ENCODE data around the gene UBE2E3.
"Not testable (repeated sequence)": the region's sequence is repeated elsewhere in the genome, so short reads cannot be mapped to it uniquely, and the experiment has no call there.

The UBE2E3 gene

DNA sequence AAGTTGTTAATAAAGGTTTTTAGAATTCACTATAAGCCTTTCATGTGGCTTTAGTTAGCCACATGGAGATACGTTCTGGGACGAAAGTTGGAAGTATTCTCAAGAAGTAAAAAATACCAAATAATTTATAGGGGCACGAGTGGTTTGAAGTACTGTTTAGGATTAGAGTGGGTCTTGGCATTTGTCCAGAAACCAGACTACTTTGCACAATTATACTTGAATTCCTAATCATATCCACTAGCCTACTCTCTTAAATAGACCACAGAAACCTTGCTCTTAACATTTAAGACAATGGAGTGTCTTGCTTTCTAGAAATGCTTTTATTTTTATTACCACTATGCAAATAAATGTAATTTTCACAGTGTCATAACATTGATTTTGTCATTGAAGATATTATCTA, 44.6 kb downstream of the UBE2E3 start:
- no peak for DNase-seq (ENCODE audit: low read depth, low spot score)
- Histone ChIP-seq H3K27me3 (ENCODE audit: control insufficient read depth, insufficient read depth, low read length) (no peaks in the 10 kb centered on the region), H3K9me3 (ENCODE audit: control insufficient read depth, insufficient read depth, low read length) (no peaks in the 10 kb centered on the region), H3K4me3 (ENCODE audit: low read length) (no peak overlapping the region), H3K4me1 (ENCODE audit: control insufficient read depth, insufficient read depth, low read length) (no peaks in the 10 kb centered on the region), H3K27ac (ENCODE audit: low read length) (no peak overlapping the region), H3K36me3 (ENCODE audit: control insufficient read depth, insufficient read depth, low read length) (no peaks in the 10 kb centered on the region)
- no CpG with 5 or more reads among the region's 3 CpGs for WGBS (ENCODE audit: insufficient coverage, insufficient read length)

- H3K4me3 ChIP-seq (ENCODE audit: low read length), result no peak overlapping the region
- no peaks in the 10 kb centered on the region for H3K4me1 ChIP-seq (ENCODE audit: control insufficient read depth, insufficient read depth, low read length)
- no peaks in the 10 kb centered on the region for H3K36me3 ChIP-seq (ENCODE audit: control insufficient read depth, insufficient read depth, low read length)
- no peak for DNase-seq (ENCODE audit: low read depth, low spot score)
- H3K27me3 ChIP-seq (ENCODE audit: control insufficient read depth, insufficient read depth, low read length), result no peaks in the 10 kb centered on the region
- H3K9me3 ChIP-seq (ENCODE audit: control insufficient read depth, insufficient read depth, low read length), result no peaks in the 10 kb centered on the region
- no CpG with 5 or more reads among the region's 2 CpGs for WGBS (ENCODE audit: insufficient coverage, insufficient read length)
- no peak overlapping the region for H3K27ac ChIP-seq (ENCODE audit: low read length)
Observed at GRCh38 chr2:181036445-181036844, 56.0 kb downstream of the UBE2E3 start.

- WGBS (ENCODE audit: insufficient coverage, insufficient read length), result no CpG with 5 or more reads among the region's 4 CpGs
- H3K4me1 ChIP-seq (ENCODE audit: control insufficient read depth, insufficient read depth, low read length), result no peaks in the 10 kb centered on the region
- H3K36me3 ChIP-seq (ENCODE audit: control insufficient read depth, insufficient read depth, low read length), result no peaks in the 10 kb centered on the region
- no peak overlapping the region for H3K4me3 ChIP-seq (ENCODE audit: low read length)
- no peak overlapping the region for H3K27ac ChIP-seq (ENCODE audit: low read length)
- no peaks in the 10 kb centered on the region for H3K27me3 ChIP-seq (ENCODE audit: control insufficient read depth, insufficient read depth, low read length)
- DNase-seq (ENCODE audit: low read depth, low spot score), result no peak
- no peaks in the 10 kb centered on the region for H3K9me3 ChIP-seq (ENCODE audit: control insufficient read depth, insufficient read depth, low read length)
Observed at GRCh38 chr2:181036848-181037603, 56.6 kb downstream of the UBE2E3 start.

GRCh38 chr2:181037922-181038321, 57.5 kb downstream of the UBE2E3 start:
- no peaks in the 10 kb centered on the region for H3K36me3 ChIP-seq (ENCODE audit: control insufficient read depth, insufficient read depth, low read length)
- no CpG with 5 or more reads among the region's 1 CpG for WGBS (ENCODE audit: insufficient coverage, insufficient read length)
- no peaks in the 10 kb centered on the region for H3K27me3 ChIP-seq (ENCODE audit: control insufficient read depth, insufficient read depth, low read length)
- no peak overlapping the region for H3K4me3 ChIP-seq (ENCODE audit: low read length)
- DNase-seq (ENCODE audit: low read depth, low spot score), result no peak
- no peaks in the 10 kb centered on the region for H3K9me3 ChIP-seq (ENCODE audit: control insufficient read depth, insufficient read depth, low read length)
- no peaks in the 10 kb centered on the region for H3K4me1 ChIP-seq (ENCODE audit: control insufficient read depth, insufficient read depth, low read length)
- H3K27ac ChIP-seq (ENCODE audit: low read length), result no peak overlapping the region

DNA sequence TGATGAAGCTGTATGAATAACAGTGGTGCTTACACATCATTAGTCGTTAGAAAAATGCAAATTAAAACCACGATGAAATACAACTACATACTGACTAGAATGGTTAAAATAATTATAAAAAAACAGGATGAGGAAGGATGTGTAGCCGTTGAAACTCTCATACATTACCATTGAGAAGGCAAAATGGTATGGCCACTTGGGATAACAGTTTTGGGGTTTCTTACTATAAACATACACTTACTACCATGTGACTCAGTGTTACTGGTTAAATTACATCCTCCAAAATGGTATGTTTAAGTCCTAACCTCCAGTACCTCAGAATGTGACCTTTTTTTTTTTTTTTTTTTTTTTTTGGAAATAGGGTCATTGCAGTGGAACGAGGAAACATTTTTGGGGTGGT, 58.4 kb downstream of the UBE2E3 start:
- no peaks in the 10 kb centered on the region for H3K36me3 ChIP-seq (ENCODE audit: control insufficient read depth, insufficient read depth, low read length)
- H3K4me3 ChIP-seq (ENCODE audit: low read length), result no peak overlapping the region
- H3K27ac ChIP-seq (ENCODE audit: low read length), result no peak overlapping the region
- DNase-seq (ENCODE audit: low read depth, low spot score), result no peak
- WGBS (ENCODE audit: insufficient coverage, insufficient read length), result no CpG with 5 or more reads among the region's 4 CpGs
- no peaks in the 10 kb centered on the region for H3K9me3 ChIP-seq (ENCODE audit: control insufficient read depth, insufficient read depth, low read length)
- H3K4me1 ChIP-seq (ENCODE audit: control insufficient read depth, insufficient read depth, low read length), result no peaks in the 10 kb centered on the region
- H3K27me3 ChIP-seq (ENCODE audit: control insufficient read depth, insufficient read depth, low read length), result no peaks in the 10 kb centered on the region

DNA sequence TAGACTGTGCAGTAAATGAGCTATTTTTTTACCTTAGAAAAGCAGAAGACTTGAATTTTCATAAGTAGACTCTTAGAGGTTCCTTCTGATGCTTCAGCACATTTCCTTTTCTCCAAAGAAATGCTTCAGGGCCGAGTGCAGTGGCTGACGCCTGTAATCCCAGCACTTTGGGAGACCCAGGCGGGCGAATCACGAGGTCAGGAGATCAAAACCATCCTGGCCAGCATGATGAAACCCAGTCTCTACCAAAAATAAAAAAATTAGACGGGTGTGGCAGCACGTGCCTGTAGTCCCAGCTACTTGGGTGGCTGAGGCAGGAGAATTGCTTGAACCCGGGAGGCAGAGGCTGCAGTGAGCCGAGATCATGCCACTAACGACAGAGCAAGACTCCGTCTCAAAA, 60.4 kb downstream of the UBE2E3 start:
- not testable (repeated sequence) for DNase-seq (ENCODE audit: low read depth, low spot score); H3K9me3 ChIP-seq (ENCODE audit: control insufficient read depth, insufficient read depth, low read length); H3K27ac ChIP-seq (ENCODE audit: low read length); H3K4me3 ChIP-seq (ENCODE audit: low read length); H3K27me3 ChIP-seq (ENCODE audit: control insufficient read depth, insufficient read depth, low read length); H3K4me1 ChIP-seq (ENCODE audit: control insufficient read depth, insufficient read depth, low read length); H3K36me3 ChIP-seq (ENCODE audit: control insufficient read depth, insufficient read depth, low read length)
- WGBS (ENCODE audit: insufficient coverage, insufficient read length), result no CpG with 5 or more reads among the region's 11 CpGs

GRCh38 chr2:181041661-181042060, 61.3 kb downstream of the UBE2E3 start:
- Histone ChIP-seq H3K4me1 (ENCODE audit: control insufficient read depth, insufficient read depth, low read length) (no peaks in the 10 kb centered on the region), H3K27me3 (ENCODE audit: control insufficient read depth, insufficient read depth, low read length) (no peaks in the 10 kb centered on the region), H3K27ac (ENCODE audit: low read length) (no peak overlapping the region), H3K9me3 (ENCODE audit: control insufficient read depth, insufficient read depth, low read length) (no peaks in the 10 kb centered on the region), H3K4me3 (ENCODE audit: low read length) (no peak overlapping the region), H3K36me3 (ENCODE audit: control insufficient read depth, insufficient read depth, low read length) (no peaks in the 10 kb centered on the region)
- WGBS (ENCODE audit: insufficient coverage, insufficient read length), result no CpG with 5 or more reads among the region's 2 CpGs
- DNase-seq (ENCODE audit: low read depth, low spot score), result no peak

- Histone ChIP-seq H3K9me3 (ENCODE audit: control insufficient read depth, insufficient read depth, low read length) (no peaks in the 10 kb centered on the region), H3K27me3 (ENCODE audit: control insufficient read depth, insufficient read depth, low read length) (no peaks in the 10 kb centered on the region), H3K36me3 (ENCODE audit: control insufficient read depth, insufficient read depth, low read length) (no peaks in the 10 kb centered on the region), H3K27ac (ENCODE audit: low read length) (no peak overlapping the region), H3K4me1 (ENCODE audit: control insufficient read depth, insufficient read depth, low read length) (no peaks in the 10 kb centered on the region), H3K4me3 (ENCODE audit: low read length) (no peak overlapping the region)
- no CpG with 5 or more reads among the region's 1 CpG for WGBS (ENCODE audit: insufficient coverage, insufficient read length)
- no peak for DNase-seq (ENCODE audit: low read depth, low spot score)
Observed at GRCh38 chr2:181042706-181043105, 62.3 kb downstream of the UBE2E3 start.

- no CpG with 5 or more reads among the region's 1 CpG for WGBS (ENCODE audit: insufficient coverage, insufficient read length)
- Histone ChIP-seq H3K4me1 (ENCODE audit: control insufficient read depth, insufficient read depth, low read length) (no peaks in the 10 kb centered on the region), H3K9me3 (ENCODE audit: control insufficient read depth, insufficient read depth, low read length) (no peaks in the 10 kb centered on the region), H3K36me3 (ENCODE audit: control insufficient read depth, insufficient read depth, low read length) (no peaks in the 10 kb centered on the region), H3K27ac (ENCODE audit: low read length) (no peak overlapping the region), H3K27me3 (ENCODE audit: control insufficient read depth, insufficient read depth, low read length) (no peaks in the 10 kb centered on the region), H3K4me3 (ENCODE audit: low read length) (no peak overlapping the region)
- DNase-seq (ENCODE audit: low read depth, low spot score), result no peak
Observed at GRCh38 chr2:181046833-181047232, 66.4 kb downstream of the UBE2E3 start.

GRCh38 chr2:181047829-181048228, 67.4 kb downstream of the UBE2E3 start:
- no peaks in the 10 kb centered on the region for H3K4me1 ChIP-seq (ENCODE audit: control insufficient read depth, insufficient read depth, low read length)

DNA sequence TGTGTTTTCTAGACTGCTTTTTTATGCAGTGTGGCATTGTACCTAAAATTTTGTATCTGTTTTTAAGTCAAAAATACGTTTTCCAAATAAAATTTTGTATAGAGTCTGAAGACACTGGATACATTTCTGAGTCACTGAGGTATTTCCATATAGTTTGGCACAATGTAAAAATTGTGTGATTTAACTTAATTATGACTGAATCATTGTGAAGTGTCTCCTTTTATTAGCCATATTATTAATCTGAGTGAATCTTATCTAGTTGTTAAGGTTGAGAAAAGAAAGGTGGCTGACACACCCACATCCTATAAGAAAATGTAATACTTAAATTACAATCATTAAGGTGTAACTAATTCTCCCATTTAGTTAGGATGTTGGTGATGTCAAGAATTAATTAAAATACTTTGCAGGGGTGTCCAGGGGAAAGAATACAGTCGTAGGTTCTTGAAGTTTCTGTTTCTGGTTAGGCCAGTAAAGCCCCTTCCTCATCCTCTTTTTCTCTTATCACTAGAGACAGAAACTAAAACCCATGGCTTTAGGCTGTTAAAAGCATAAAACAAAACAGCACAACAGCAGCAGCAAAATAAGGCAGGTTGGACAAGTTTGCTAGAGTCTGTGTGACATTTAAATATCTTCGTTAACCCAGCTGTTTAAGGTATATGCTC, 71.6 kb downstream of the UBE2E3 start:
- Histone ChIP-seq H3K4me1 (ENCODE audit: control insufficient read depth, insufficient read depth, low read length) (no peaks in the 10 kb centered on the region), H3K27ac (ENCODE audit: low read length) (no peak overlapping the region), H3K4me3 (ENCODE audit: low read length) (no peak overlapping the region), H3K36me3 (ENCODE audit: control insufficient read depth, insufficient read depth, low read length) (no peaks in the 10 kb centered on the region), H3K27me3 (ENCODE audit: control insufficient read depth, insufficient read depth, low read length) (no peaks in the 10 kb centered on the region), H3K9me3 (ENCODE audit: control insufficient read depth, insufficient read depth, low read length) (no peaks in the 10 kb centered on the region)
- no CpG with 5 or more reads among the region's 3 CpGs for WGBS (ENCODE audit: insufficient coverage, insufficient read length)
- no peak for DNase-seq (ENCODE audit: low read depth, low spot score)

More at GRCh38 chr2:181047829-181048228, 67.4 kb downstream of the UBE2E3 start:
- Histone ChIP-seq H3K36me3 (ENCODE audit: control insufficient read depth, insufficient read depth, low read length) (no peaks in the 10 kb centered on the region), H3K27ac (ENCODE audit: low read length) (no peak overlapping the region), H3K27me3 (ENCODE audit: control insufficient read depth, insufficient read depth, low read length) (no peaks in the 10 kb centered on the region), H3K9me3 (ENCODE audit: control insufficient read depth, insufficient read depth, low read length) (no peaks in the 10 kb centered on the region), H3K4me3 (ENCODE audit: low read length) (no peak overlapping the region)
- DNase-seq (ENCODE audit: low read depth, low spot score), result no peak
- WGBS (ENCODE audit: insufficient coverage, insufficient read length), result no CpG with 5 or more reads among the region's 4 CpGs

Data from iPS DF 6.9 (cell line).